Stimulated activated CD4-positive, alpha-beta T cell treated with anti-CD3 and anti-CD28 coated beads, Interleukin-1b, Interleukin-23, amount 100 ng/mL, for 4 hours (primary cell): ENCODE data around the gene RAB29.
"Not testable (repeated sequence)": the region's sequence is repeated elsewhere in the genome, so short reads cannot be mapped to it uniquely, and the experiment has no call there.

Experiments
- DNase-seq, 2 donors: peaks; one replicate each; pipeline ENCODE4 v3.0.0-alpha.2; 2020; ENCODE audit warnings: low read depth in 2 of 2

Gene RAB29

DNA sequence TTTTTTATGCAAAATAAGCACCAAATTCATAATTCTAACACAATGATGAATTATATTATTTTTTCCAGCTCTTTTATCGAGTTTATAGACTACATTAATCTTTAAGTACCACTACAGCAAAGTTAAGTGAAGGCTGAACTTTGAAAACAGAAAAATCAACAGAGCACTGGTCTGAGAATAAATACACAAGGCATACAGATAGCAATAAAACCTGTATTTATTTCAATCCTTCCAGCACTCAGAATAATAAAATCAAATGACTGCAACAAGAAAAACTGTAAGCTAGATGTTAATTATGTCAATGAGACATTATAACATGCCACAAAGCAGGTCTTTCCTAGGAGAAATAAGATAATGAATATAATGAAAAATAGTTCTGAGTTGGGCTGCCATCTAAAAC is 49.8 kb downstream of the RAB29 start:
- DNase-seq = no peak

DNA sequence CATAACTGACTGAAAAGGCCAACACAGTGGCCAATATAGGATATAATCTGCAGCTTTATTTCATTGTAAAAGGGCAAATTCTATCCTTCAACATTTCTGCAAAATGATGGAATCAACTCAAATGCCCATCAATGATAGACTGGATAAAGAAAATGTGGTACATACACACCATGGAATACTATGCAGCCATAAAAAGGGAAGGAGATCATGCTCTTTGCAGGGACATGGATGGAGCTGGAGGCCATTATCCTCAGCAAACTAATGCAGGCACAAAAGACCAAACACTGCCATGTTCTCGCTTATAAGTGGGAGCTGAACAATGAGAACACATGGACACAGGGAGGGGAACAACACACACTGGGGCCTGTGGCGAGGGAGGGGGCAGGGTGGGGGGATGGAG is 54.5 kb downstream of the RAB29 start:
- DNase-seq = not testable (repeated sequence)

DNA sequence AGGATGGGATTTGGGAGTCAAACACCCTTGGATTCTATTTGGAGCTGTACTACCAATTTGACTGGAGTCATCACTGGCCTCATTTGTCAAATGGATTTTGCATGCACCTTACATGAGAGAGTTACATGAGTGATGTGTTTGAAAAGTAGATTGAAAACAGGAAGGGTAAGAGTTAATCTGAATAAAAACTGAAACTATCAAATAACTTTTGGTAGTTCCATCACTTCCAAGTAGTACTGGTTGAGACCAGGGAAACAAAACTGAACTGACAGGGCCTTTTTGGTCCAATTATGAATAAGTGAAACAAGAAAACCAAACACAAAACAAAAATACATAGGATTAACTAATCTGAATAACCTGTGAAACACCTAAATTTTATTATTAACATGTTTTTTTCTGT is 55.5 kb downstream of the RAB29 start:
- no peak for DNase-seq

DNA sequence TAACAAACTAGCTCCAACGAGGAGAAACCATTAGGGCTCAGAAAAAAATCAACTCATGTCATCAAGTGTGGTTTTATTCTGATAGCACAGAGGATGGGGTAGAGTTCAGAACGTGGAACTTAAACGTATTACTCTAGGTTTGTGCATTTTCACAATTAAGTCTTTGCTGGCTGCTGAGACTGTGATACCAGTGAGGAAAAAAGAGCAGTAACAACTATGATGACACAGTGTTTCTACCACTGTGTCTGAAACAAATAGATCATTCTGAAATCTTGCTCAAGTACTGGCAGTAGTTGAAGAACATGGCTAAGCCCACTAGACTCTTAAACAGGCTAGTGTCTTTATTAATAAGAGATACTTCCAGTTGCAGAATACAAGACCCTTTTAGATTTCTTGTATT is 56.3 kb downstream of the RAB29 start:
- no peak for DNase-seq
